ENCODE data around the gene P2RY11. TPM values are rescaled to one million over a fixed set of nuclear protein-coding genes. Genes with fewer than 3 reads are reported as not detected.

Gene P2RY11
- total RNA-seq, 1 experiment from 2014 or later: 43.1 TPM

DNA sequence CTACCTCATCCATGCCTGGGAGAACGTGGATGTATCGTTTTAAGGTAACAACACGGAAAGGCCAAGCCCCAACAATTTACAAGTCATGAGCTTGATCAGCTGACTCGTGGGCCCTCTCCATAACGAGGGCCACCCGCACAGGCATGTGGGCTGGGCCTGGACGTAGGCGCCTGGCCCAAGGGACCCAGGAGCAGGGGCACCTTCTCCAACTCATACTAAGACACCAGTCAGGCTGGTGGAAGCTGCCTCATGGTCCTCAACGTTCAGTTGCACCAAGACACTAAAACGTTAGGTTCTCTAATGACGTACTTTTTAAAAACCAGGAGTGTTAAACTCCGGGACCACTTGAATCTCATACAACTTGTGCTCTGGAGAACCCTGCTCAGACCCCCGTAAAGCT, 30.0 kb downstream of the P2RY11 start:
- no peak overlapping the region for H3K4me3 Mint-ChIP-seq (ENCODE audit: unreplicated experiment)
- no peak for DNase-seq (ENCODE audit: unreplicated experiment)
- ChIA-PET CTCF (interaction anchor here (1.9 kb wide), 1 partner anchor 21 kb away, joined by 6 read pairs; no protein-coding TSS in a partner anchor), POLR2A (no interaction called here)
- H3K4me1 Mint-ChIP-seq (ENCODE audit: insufficient read depth, unreplicated experiment): no peaks in the 10 kb centered on the region
- no peak overlapping the region for H3K27ac Mint-ChIP-seq (ENCODE audit: low read depth, unreplicated experiment)
- no peaks in the 10 kb centered on the region for H3K9me3 Mint-ChIP-seq (ENCODE audit: unreplicated experiment)
- H3K27me3 Mint-ChIP-seq (ENCODE audit: insufficient read depth, unreplicated experiment): no peaks in the 10 kb centered on the region
- TF ChIP-seq, protein P1, sequence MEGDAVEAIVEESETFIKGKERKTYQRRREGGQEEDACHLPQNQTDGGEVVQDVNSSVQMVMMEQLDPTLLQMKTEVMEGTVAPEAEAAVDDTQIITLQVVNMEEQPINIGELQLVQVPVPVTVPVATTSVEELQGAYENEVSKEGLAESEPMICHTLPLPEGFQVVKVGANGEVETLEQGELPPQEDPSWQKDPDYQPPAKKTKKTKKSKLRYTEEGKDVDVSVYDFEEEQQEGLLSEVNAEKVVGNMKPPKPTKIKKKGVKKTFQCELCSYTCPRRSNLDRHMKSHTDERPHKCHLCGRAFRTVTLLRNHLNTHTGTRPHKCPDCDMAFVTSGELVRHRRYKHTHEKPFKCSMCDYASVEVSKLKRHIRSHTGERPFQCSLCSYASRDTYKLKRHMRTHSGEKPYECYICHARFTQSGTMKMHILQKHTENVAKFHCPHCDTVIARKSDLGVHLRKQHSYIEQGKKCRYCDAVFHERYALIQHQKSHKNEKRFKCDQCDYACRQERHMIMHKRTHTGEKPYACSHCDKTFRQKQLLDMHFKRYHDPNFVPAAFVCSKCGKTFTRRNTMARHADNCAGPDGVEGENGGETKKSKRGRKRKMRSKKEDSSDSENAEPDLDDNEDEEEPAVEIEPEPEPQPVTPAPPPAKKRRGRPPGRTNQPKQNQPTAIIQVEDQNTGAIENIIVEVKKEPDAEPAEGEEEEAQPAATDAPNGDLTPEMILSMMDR (IDR thresholded peaks at IDR 0.05; ENCODE audit: unreplicated experiment): no peak
- peaks cover 59% of the 10 kb centered on the region for H3K36me3 Mint-ChIP-seq (ENCODE audit: insufficient read depth, unreplicated experiment)
- no TSS peak for BruUV-seq (replicated peaks)
- intact Hi-C loops (cut with micrococcal nuclease): no loop called here

- intact Hi-C loops (cut with micrococcal nuclease): no loop called here
- H3K27ac Mint-ChIP-seq (ENCODE audit: low read depth, unreplicated experiment): no peak overlapping the region
- ChIA-PET CTCF (interaction anchor here (0.6 to 1.9 kb wide), 3 partner anchors 9 to 108 kb away, joined by 4 to 6 read pairs (median 4); no protein-coding TSS in a partner anchor), POLR2A (interaction anchor here (1.7 kb wide), 1 partner anchor 21 kb away, joined by 5 read pairs; no protein-coding TSS in a partner anchor)
- no peak overlapping the region for H3K4me3 Mint-ChIP-seq (ENCODE audit: unreplicated experiment)
- TF ChIP-seq, protein P1 (IDR thresholded peaks at IDR 0.05; ENCODE audit: unreplicated experiment): no peak
- no peaks in the 10 kb centered on the region for H3K4me1 Mint-ChIP-seq (ENCODE audit: insufficient read depth, unreplicated experiment)
- no peak for DNase-seq (ENCODE audit: unreplicated experiment)
- no peaks in the 10 kb centered on the region for H3K9me3 Mint-ChIP-seq (ENCODE audit: unreplicated experiment)
- peaks cover 60% of the 10 kb centered on the region for H3K36me3 Mint-ChIP-seq (ENCODE audit: insufficient read depth, unreplicated experiment)
- BruUV-seq (replicated peaks): no TSS peak
- no peaks in the 10 kb centered on the region for H3K27me3 Mint-ChIP-seq (ENCODE audit: insufficient read depth, unreplicated experiment)
Observed at GRCh38 chr19:10141973-10142372, 30.5 kb downstream of the P2RY11 start.

GRCh38 chr19:10142701-10143375, 31.3 kb downstream of the P2RY11 start:
- Mint-ChIP-seq H3K27ac (ENCODE audit: low read depth, unreplicated experiment) (no peak overlapping the region), H3K4me1 (ENCODE audit: insufficient read depth, unreplicated experiment) (no peaks in the 10 kb centered on the region), H3K36me3 (ENCODE audit: insufficient read depth, unreplicated experiment) (peaks cover 68% of the 10 kb centered on the region), H3K9me3 (ENCODE audit: unreplicated experiment) (no peaks in the 10 kb centered on the region), H3K27me3 (ENCODE audit: insufficient read depth, unreplicated experiment) (no peaks in the 10 kb centered on the region), H3K4me3 (ENCODE audit: unreplicated experiment) (no peak overlapping the region)
- CTCF ChIA-PET: interaction anchor here (0.6 to 1.9 kb wide), 6 partner anchors 8 to 721 kb away, joined by 3 to 6 read pairs (median 4); no protein-coding TSS in a partner anchor
- no TSS peak for BruUV-seq (replicated peaks)
- no peak for DNase-seq (ENCODE audit: unreplicated experiment)
- intact Hi-C loops (cut with micrococcal nuclease): no loop called here
- TF ChIP-seq, protein P1 (IDR thresholded peaks at IDR 0.05; ENCODE audit: unreplicated experiment): no peak
- POLR2A ChIA-PET: interaction anchor here (1.7 kb wide), 1 partner anchor 22 kb away, joined by 5 read pairs; no protein-coding TSS in a partner anchor

DNA sequence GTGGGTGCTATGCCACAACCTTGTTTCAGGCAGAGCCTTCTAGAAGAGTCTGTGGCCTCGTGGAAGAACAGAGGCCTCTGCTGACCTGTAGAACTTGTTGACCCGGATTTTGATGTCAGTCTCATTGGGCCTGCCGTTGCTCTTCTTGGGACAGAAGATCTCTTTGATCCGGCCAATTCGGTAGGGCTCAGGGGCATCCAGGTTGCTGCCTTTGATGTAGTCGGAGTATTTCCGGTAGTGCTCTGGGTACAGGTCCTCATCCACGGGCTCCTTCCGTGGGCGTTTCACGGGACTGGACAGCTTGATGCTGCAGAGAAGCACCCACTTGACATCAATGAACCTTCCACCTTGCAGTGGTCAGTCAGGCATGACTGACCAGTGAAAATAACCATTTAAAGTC, 32.2 kb downstream of the P2RY11 start:
- TF ChIP-seq, protein P1 (IDR thresholded peaks at IDR 0.05; ENCODE audit: unreplicated experiment): no peak
- Mint-ChIP-seq H3K9me3 (ENCODE audit: unreplicated experiment) (no peaks in the 10 kb centered on the region), H3K4me1 (ENCODE audit: insufficient read depth, unreplicated experiment) (no peaks in the 10 kb centered on the region), H3K36me3 (ENCODE audit: insufficient read depth, unreplicated experiment) (peaks cover 77% of the 10 kb centered on the region), H3K4me3 (ENCODE audit: unreplicated experiment) (no peak overlapping the region), H3K27me3 (ENCODE audit: insufficient read depth, unreplicated experiment) (no peaks in the 10 kb centered on the region), H3K27ac (ENCODE audit: low read depth, unreplicated experiment) (no peak overlapping the region)
- ChIA-PET CTCF (interaction anchor here (0.6 to 1.9 kb wide), 2 partner anchors 21 to 23 kb away, joined by 3 to 6 read pairs; no protein-coding TSS in a partner anchor), POLR2A (interaction anchor here (1.7 kb wide), 1 partner anchor 23 kb away, joined by 5 read pairs; no protein-coding TSS in a partner anchor)
- DNase-seq (ENCODE audit: unreplicated experiment): no peak
- intact Hi-C loops (cut with micrococcal nuclease): no loop called here
- BruUV-seq (replicated peaks): no TSS peak
